ENCODE measurements around the gene VASH2. TPM values are rescaled to one million over a fixed set of nuclear protein-coding genes. Genes with fewer than 3 reads are reported as not detected.
"Not testable (repeated sequence)": the region's sequence is repeated elsewhere in the genome, so short reads cannot be mapped to it uniquely, and the experiment has no call there.

VASH2 gene
- total and polyA plus RNA-seq, 12 donors = 0.16 to 5.5 (median 0.29) TPM; not detected in 3

- Histone ChIP-seq H3K9me3 (replicated peaks in 1 of 3) (no peaks in the 10 kb centered on the region), H3K36me3 (replicated peaks in 1 of 2) (no peaks in the 10 kb centered on the region), H3K27ac (no peak overlapping the region), H3K4me1 (replicated peaks in 1 of 2) (peaks cover 0 to 3% of the 10 kb centered on the region in 2 donors), H3K27me3 (no peaks in the 10 kb centered on the region), H3K4me3 (no peak overlapping the region)
- DNase-seq = no peak
- WGBS, 4 donors = 91 to 97% (median 94%) methylated on average over 3 of the region's 3 CpGs
- no peak for TF ChIP-seq POLR2A (IDR thresholded peaks at IDR 0.05)
- no peak for TF ChIP-seq CTCF (IDR thresholded peaks at IDR 0.05)
- intact Hi-C loops (cut with DNase I) = no loop called here
Observed at GRCh38 chr1:213020016-213020415, 69.7 kb downstream of the VASH2 start.

GRCh38 chr1:213027024-213027423 is 76.7 kb downstream of the VASH2 start:
- DNase-seq; H3K27ac ChIP-seq; H3K4me1 ChIP-seq (replicated peaks in 1 of 2); H3K4me3 ChIP-seq; H3K36me3 ChIP-seq (replicated peaks in 1 of 2); intact Hi-C loops (cut with DNase I); H3K27me3 ChIP-seq; H3K9me3 ChIP-seq (replicated peaks in 1 of 3): not testable (repeated sequence)
- 60 to 78% (median 74%) methylated on average over 2 to 3 of the region's 3 CpGs for WGBS, 4 donors

- peaks cover 3% of the 10 kb centered on the region for H3K27me3 ChIP-seq
- DNase-seq = no peak
- TF ChIP-seq POLR2A (IDR thresholded peaks at IDR 0.05) (no peak), CTCF (IDR thresholded peaks at IDR 0.05) (no peak)
- H3K27ac ChIP-seq = no peak overlapping the region
- H3K36me3 ChIP-seq (replicated peaks in 1 of 2) = no peaks in the 10 kb centered on the region
- no peaks in the 10 kb centered on the region for H3K4me1 ChIP-seq (replicated peaks in 1 of 2)
- H3K4me3 ChIP-seq = no peak overlapping the region
- intact Hi-C loops (cut with DNase I) = no loop called here
- no peaks in the 10 kb centered on the region for H3K9me3 ChIP-seq (replicated peaks in 1 of 3)
Observed at GRCh38 chr1:213032651-213033050, 82.3 kb downstream of the VASH2 start.

DNA sequence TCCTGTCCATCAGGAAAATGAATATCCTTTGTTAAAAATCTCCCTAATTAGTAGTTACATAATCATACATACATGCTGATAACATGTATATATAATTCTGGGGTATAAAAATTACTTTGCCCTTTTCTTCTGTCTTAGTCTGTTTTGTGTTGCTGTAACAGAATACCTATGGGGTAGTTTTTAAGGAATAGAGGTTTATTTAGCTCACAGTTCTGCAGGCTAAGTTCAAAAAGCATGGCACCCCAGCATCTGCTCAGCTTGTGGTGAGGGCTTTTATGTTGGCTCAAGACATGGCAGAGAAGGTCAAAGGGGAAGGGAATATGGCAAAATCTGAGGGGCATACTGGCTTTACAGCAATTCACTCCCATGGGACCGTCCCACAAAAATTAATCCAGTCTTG is 84.4 kb downstream of the VASH2 start:
- 79 to 100% (median 93%) methylated on average over 1 of the region's 1 CpG for WGBS, 4 donors
- Histone ChIP-seq H3K27ac (no peak overlapping the region), H3K4me3 (no peak overlapping the region), H3K9me3 (replicated peaks in 1 of 3) (no peaks in the 10 kb centered on the region), H3K27me3 (peaks cover 3% of the 10 kb centered on the region), H3K36me3 (replicated peaks in 1 of 2) (no peaks in the 10 kb centered on the region), H3K4me1 (replicated peaks in 1 of 2) (no peaks in the 10 kb centered on the region)
- DNase-seq = no peak
- TF ChIP-seq CTCF (IDR thresholded peaks at IDR 0.05) (no peak), POLR2A (IDR thresholded peaks at IDR 0.05) (no peak)
- intact Hi-C loops (cut with DNase I) = no loop called here

DNA sequence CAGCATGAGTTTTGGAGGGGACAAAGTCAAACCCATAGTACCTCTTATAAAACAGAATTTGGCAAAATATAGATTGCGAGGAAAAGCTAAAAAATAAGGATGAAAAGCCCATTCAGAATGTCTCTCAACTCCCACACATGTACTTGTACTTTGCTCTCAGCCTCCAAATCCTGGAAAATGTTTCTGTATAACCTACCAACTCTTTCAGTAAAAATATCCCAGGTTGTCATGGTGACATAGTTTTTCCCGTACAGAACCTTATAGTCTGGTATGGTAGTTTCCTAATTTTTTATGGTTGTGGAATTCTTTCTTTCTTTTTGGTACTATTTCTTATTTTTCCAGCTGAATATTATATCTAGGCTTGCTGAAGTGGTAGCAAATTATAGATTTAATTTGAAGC is 85.2 kb downstream of the VASH2 start:
- no peak overlapping the region for H3K4me3 ChIP-seq
- H3K27ac ChIP-seq = no peak overlapping the region
- no peak for DNase-seq
- H3K9me3 ChIP-seq (replicated peaks in 1 of 3) = no peaks in the 10 kb centered on the region
- peaks cover 3% of the 10 kb centered on the region for H3K27me3 ChIP-seq
- H3K4me1 ChIP-seq (replicated peaks in 1 of 2) = no peaks in the 10 kb centered on the region
- TF ChIP-seq CTCF (IDR thresholded peaks at IDR 0.05) (no peak), POLR2A (IDR thresholded peaks at IDR 0.05) (no peak)
- H3K36me3 ChIP-seq (replicated peaks in 1 of 2) = no peaks in the 10 kb centered on the region
- WGBS, 4 donors = 78 to 88% (median 80%) methylated on average over 2 of the region's 2 CpGs
- intact Hi-C loops (cut with DNase I) = no loop called here

Other genes starting within 250 kb of the VASH2 start
- gene NSL1, start 158.8 kb upstream of the VASH2 start, total RNA-seq = 10 to 100 TPM; 21.8 to 90.9 (median 31.7) TPM
- gene NSL1, start 158.8 kb upstream of the VASH2 start, polyA plus RNA-seq = 10 to 100 TPM; 10.6 to 23.2 (median 17.6) TPM
- gene TATDN3, start 158.6 kb upstream of the VASH2 start, total RNA-seq = 10 to 100 TPM; 10.2 to 37.9 (median 22.6) TPM
- 10 to 100 TPM; 13.6 to 20.2 (median 19.1) TPM for gene TATDN3, start 158.6 kb upstream of the VASH2 start, polyA plus RNA-seq
- gene SPATA45, start 102.9 kb upstream of the VASH2 start, total RNA-seq = under 1 TPM in 2 of 9 donors, not detected in 7; 0.39 to 0.56 TPM
- gene SPATA45, start 102.9 kb upstream of the VASH2 start, polyA plus RNA-seq = not detected
- 10 to 100 TPM in 1 of 9 donors, 1 to 10 TPM in 8; 1.7 to 34.2 (median 4.9) TPM for gene FLVCR1, start 92.3 kb upstream of the VASH2 start, total RNA-seq
- 10 to 100 TPM in 1 of 3 donors, 1 to 10 TPM in 2; 3.5 to 18.0 (median 4.1) TPM for gene FLVCR1, start 92.3 kb upstream of the VASH2 start, polyA plus RNA-seq
- gene ANGEL2, start 65.3 kb downstream of the VASH2 start, total RNA-seq = 10 to 100 TPM; 18.7 to 47.3 (median 30.1) TPM
- gene ANGEL2, start 65.3 kb downstream of the VASH2 start, polyA plus RNA-seq = 10 to 100 TPM; 17.7 to 23.9 (median 20.1) TPM
- 10 to 100 TPM; 16.1 to 67.2 (median 30.6) TPM for gene RPS6KC1, start 100.7 kb downstream of the VASH2 start, total RNA-seq
- gene RPS6KC1, start 100.7 kb downstream of the VASH2 start, polyA plus RNA-seq = 10 to 100 TPM in 1 of 3 donors, 1 to 10 TPM in 2; 7.6 to 30.7 (median 8.1) TPM

Measured in adrenal gland (tissue), 12 donors.